SH-SY5Y (cell line): Measurements from ENCODE around the gene NAA60.

Source experiments
- GATA2 ChIP-seq: IDR thresholded peaks from 2 replicates; pipeline ENCODE4 v1.6.1; 2011; ENCODE audit warnings: mild to moderate bottlenecking, low read depth, low read length
- GATA3 ChIP-seq: IDR thresholded peaks from 2 replicates; pipeline ENCODE4 v1.6.1; 2011; ENCODE audit warnings: low read depth, mild to moderate bottlenecking, low read length, moderate library complexity

The NAA60 gene

DNA sequence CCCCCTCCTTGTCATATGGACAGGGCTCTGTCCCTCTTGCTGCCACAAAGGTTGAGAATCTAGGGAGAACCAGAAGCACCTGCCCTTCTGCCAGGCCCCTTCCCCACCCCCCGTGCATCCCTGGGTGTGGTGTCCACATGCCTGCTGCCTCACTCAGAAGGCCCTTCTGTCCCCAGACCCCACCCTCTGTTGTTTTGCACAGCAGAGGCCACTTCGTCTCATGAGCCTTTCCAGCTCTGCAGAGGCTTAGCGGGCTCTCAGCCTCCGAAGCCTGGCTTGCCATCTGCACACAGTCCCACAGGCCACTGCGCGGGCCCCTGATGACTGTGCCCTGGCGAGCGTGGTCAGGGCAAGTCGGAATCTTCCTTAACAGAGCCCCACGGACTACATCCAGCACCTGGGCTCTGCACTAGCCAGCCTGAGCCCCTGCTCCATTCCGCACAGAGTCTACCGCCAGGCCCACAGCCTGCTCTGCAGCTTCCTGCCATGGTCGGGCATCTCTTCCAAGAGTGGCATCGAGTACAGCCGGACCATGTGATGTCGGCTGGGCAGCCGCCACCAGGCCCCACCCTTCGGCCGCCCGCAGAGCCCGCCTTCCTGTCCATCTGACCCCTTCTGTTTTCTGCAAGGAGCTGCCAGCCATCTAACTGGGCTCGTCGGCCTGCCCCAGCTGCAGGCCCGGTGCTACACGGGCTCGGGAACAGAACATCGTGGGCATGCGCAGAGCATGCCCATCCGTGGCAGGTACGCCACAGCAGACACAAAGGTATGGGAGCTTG, 41.0 kb downstream of the NAA60 start:
- no peak for TF ChIP-seq GATA2
- TF ChIP-seq GATA3, result no peak

DNA sequence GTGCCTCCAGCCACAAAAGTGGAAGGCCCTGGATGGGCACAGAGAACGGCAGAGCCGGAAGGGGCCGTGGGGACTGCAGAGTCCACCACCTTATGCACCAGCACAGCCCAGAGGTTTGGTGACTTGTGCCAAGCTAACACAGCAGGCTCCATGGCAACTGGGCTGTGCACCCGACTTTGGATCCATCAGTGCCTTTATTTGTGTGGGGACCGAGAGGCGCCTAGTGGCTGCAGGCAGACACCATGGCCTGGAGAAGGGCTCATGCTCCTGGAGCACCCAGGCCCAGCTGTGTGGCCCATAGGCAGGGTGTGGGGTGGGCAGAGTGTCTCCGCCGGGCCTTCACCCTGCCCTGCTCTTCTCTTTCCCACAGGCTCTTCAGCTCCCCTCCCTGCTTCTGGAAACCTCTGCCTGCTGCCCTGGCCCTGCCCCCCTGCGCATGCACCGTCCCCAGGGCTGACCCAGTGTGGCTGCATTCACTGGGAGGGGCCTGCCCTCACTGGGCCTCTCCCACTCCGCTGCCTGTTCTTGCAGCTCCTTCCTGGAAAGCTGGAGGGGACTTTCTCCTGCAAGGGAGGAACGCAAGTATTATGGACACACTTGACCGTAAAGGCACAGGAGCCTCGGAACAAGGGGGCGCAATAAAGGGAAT, 41.7 kb downstream of the NAA60 start:
- no peak for TF ChIP-seq GATA3
- TF ChIP-seq GATA2, result no peak

DNA sequence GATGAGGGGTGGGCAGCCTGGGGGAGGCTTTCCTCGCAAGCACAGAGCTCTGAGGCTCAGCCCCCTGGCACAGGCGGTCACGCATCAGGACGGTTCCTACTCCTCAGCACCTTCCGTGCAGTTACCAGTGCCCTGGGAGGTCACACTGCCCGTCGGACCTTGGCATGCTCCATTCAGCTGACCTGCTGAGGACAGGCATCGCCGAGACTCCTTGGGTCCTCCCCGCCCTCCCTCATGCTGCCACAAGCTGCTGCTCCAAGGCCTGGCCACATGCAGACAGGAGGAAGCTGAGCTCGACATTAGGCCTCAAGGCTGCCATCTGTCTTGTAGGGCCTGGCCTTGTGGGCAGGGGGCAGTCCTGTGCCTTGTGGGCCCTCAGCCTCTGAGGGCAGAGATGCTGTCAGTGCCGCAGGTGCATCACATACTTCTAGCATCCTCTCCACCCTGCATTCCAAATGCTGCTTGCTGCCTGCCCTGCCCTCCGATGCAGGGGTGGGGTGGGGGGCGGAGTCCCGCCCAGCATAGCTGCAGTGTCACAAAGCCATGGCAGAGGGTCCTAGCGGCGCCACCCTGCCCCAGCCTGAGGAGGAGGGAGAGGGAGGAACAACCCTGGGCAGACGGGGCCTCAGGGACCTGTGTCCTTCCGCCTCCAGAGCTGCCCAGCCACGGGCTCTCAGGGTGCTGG, 42.5 kb downstream of the NAA60 start:
- no peak for TF ChIP-seq GATA3
- no peak for TF ChIP-seq GATA2

DNA sequence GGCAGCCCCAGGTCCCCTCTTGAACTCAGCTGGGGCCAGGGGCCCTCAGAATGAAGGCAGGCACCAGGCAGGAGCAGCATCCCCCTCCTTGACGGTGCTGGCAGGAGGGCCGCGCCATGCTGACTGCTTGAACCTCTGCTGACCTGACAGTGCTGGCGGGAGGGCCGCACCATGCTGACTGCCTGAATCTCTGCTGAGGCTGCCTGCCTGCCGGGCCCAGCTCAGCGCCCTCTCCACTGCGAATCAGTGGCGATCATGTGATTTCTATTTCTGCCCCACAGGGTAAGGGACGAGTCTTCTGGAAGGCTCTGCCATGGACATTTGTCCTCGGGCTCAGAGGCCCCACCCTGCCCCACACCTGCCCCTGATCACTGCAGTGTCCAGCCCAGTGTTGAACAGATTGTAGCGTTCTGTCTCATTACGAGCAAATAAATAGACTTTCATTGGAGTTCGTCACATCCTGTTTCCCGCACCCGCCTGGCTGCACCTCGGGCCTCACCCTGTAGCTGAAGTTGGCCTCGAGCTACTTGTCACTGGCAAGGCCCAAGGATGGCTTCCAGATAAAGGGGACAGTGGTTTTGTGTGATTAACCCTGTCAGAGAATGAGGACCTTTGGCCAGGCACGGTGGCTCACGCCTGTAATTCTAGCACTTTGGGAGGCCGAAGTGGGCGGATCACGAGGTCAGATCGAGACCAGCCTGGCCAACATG, 43.2 kb downstream of the NAA60 start:
- TF ChIP-seq GATA3 (no peak), GATA2 (no peak)

DNA sequence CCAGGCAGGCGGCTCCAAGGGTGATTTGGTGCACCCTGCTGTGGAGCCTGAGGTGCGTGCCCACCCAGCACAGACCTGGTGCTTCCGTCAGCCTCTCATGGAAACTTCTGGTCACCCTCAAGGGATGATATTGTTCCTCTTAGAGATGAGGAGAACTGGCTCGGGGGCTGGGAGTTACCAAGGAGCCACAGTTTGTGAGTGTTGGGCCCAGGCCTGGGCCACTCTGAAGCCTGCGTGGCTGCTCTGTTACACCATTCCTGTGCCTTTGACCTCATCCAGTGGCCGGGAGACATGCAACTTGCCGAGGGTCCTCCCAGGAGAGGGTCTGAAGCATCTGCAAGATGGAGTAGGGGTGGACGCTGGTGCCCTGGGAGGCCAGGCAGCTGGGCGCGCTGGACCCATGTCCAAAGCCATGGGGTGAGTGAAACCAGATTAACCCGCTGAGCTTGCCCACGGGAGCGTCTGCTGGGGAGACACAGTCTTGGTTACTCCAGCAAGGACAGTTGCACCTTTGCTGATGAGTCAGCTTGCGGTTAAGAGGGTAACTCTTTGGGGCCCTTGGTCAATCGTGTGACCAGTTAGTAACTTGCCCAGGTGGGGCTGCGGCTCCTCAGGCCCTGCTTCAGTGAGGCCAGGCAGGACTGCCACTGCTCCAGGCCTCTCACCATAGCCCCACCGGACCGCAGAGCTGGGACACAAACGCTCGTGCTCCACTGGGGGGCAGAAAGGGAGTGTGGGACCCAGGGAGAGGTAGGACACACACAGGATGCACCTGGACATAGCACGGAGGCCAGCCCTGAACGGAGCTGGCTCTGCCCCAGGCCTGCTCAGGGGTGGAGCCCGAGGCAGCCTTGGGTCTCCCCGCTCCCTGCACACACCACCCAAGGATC, 44.3 kb downstream of the NAA60 start:
- TF ChIP-seq GATA3, result no peak
- TF ChIP-seq GATA2, result no peak

DNA sequence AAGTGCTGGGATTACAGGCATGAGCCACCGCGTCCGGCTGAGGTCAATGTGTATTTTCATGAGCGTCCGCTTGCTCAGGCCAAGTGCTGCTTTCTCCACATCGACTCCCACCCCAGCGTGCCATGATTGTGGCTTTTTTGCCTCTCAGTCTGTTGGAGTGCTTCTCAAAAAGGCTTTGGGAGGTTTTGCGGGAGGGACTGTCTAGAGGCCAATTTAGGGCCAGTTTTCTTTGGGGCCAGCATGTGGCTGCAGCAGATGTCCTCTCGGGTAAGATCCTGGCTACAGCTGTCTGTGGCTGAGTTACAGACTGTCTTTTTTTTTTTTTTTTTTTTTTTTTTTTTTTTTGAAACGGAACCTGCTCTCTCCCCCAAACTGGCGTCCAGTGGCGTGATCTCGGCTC, 45.3 kb downstream of the NAA60 start:
- TF ChIP-seq GATA2 (no peak), GATA3 (no peak)

DNA sequence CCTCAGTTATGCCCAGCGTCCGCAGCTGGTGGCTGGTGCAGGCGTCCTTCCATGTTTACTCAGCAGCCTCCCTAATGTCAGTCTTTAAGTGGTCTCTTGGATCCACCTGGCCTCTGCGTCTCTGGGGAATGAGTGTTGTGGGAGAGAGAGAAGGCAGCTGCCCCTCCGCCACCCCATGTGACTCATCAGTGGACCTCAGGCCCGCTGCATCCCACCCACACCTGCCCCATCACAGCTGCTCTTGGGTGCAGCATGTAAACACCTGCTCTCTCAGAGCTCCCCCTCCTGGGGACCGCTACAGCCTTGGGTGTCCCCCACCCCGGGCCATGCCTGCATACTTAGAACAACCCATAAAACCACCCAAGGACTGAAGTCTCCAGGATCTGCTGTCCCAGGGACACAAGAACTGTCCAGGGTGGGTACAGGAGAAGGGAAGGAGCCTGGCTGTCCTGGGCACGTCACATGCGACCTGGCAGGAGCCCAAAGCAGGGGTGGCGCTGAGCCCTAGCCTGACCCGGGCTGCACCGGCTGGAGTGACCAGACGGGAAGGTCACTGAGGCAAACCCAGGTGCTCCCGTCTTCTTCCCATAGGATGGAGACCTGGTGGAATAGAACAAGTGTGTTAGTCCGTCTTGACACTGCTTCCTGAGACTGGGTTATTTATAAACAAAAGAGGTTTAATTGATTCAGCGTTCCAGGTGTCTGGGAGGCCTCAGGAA, 47.6 kb downstream of the NAA60 start:
- TF ChIP-seq GATA2 (no peak), GATA3 (no peak)

DNA sequence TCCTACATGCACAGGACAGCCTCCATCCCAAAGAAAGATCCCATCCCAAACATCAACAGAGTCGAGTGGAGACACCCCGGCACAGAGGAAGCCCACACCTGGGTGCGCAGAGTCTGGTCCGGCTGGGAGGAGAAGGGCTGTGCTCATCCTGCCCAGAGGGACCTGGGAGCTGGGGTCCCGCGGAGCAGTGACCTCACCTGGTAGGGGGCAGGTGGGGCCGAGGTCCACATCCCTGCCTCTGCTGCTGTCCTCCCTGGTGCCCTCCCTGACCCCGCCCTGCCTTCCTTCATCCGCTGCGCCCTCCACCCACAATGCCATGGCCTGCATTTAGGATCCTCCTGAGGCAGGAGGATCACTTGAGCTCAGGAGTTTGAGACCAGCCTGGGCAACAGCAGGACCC, 48.9 kb downstream of the NAA60 start:
- TF ChIP-seq GATA3, result no peak
- TF ChIP-seq GATA2, result no peak

DNA sequence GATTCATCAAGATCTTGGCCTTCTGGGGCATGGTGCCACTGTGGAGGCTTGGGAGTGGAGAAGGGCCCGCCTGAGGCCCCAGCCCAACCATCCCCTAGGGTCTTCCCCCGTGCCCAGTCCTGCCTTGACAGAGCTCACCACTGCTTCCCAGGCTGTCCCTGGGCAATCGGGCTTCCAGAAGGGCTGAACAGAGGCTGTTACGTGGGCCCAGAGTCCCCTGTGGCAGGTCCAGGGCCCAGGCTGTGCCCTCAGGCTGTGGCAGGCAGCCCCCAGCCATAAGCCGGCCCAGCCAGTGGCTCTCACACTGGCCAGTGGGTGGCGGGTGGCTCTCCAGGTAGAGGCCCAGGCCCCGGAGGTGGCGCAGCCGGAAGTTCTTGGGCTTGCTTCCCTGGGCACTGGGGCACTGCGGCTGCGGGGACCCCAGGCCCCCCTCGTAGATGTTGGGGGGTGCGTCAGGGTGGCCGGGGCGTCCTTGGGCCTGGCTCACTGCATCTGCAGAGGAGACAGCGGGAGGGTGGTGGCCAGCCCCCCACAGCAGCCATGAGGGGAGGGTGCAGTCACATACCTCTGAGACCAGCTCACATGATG, 51.0 kb downstream of the NAA60 start:
- TF ChIP-seq GATA2, result no peak
- no peak for TF ChIP-seq GATA3

DNA sequence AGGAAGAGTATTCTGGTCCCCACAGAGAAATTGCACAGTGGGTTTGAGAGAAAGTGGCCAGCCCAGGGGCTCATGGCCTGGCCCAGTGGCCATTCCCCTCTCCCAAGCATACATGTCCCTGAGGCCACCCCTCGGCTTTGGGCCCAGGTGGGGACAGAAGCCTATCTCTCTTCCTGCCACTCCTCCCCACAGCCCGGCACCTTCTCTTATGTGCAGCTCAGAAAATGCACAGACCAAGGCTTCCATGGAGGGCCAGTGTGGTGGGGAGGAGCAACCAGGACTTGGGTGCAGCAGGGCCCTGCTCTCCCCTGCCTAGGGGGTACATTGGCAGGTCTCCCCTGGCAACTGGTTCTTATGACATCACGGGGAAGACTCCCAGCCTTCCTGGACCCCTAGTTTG, 51.7 kb downstream of the NAA60 start, which contains the start of gene C16orf90:
Gene C16orf90 (minus strand): TSS at position 314 of the 400 bp plus-strand sequence. CDS start 68 bp downstream, at position 246.
- TF ChIP-seq GATA2 (no peak), GATA3 (no peak)

DNA sequence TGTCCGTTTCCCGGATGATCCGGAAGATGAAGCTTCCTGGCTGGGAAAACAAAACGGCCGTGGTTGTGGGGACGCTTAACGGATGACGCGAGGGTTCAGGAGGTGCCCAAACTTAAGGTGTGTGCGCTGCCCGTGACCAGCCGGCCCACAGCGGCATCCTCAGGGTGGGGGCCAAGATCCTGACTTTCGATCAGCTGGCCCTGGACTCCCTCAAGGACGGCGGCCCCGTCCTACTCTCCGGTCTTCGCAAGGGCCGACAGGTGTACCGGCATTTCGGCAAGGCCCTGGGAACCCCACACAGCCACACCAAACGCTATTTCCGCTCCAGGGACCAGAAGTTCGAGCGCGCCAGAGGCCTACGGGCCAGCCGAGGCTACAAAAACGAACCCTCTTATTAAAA, 52.9 kb downstream of the NAA60 start:
- TF ChIP-seq GATA3, result no peak
- no peak for TF ChIP-seq GATA2

DNA sequence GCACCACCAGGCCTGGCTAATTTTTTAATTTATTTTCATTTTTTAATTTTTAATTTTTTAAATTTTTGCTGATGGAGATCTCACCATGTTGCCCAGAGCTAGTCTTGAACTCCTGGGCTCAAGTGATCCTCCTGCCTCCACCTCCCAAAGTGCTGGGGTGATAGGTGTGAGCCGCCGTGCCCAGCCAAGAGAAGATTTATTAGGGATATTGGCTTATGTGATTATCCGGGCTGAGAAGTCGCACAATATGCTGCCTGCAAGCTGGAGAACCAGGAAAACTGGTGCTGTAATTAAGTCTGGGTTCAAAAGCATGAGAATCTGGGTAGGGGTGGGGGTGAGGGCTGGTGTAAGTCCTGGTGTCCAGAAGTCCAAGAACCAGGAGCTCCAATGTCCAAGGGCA, 54.3 kb downstream of the NAA60 start:
- TF ChIP-seq GATA2 (no peak), GATA3 (no peak)
